HG03571 (cell line): ENCODE data around the gene CLVS2.

Experiments used
- ATAC-seq: cut with Tn5 transposase; IDR thresholded peaks from one replicate; pipeline ENCODE4 v1.9.1; 2021; ENCODE audit not compliant: unreplicated experiment

The CLVS2 gene

DNA sequence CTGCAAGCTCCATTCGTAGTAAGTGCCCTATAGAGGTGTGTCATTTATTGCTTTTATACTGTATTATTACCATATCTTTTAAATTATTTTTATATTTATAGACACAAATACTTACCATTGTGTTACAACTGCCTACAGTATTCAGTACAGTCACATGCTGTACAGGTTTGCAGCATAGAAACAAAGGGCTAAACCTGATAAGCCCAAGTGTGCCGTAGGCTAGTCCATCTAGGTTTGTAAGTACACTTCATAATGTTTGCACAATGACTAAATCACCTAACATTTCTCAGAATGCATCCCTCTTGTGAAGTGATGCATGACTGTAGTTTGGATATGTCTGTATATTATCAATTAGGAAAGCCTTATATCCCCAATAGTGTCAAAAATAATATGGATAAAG lies 122.8 kb downstream of the CLVS2 start:
- no peak for ATAC-seq
